HL-60/S4 (cell line): ENCODE results near the gene KCTD17.

Source experiments
- in situ Hi-C: fragments of 300-500 bp; cut with MboI; formaldehyde crosslinking; loops from 2 replicates; pipeline ENCODE4 v1.14.3; 2022; ENCODE audit warnings: low sequenced_read_pairs

The KCTD17 gene

GRCh38 chr22:37051391-37052385, at the start of gene KCTD17:
Gene KCTD17, plus strand, starts transcription at chr22:37051742. Its CDS starts 19 bp downstream, at chr22:37051761.
- in situ Hi-C loops, result no loop called here

GRCh38 chr22:37001826-37002225, 49.7 kb upstream of the KCTD17 start:
- in situ Hi-C loops, result loop anchor here (25.0 kb wide), 1 partner anchor 465 kb away; the partner anchor contains the start of gene EIF3D

- in situ Hi-C loops, result loop anchor here (25.0 kb wide), 1 partner anchor 465 kb away; the partner anchor contains the start of gene EIF3D
These were observed 48.9 kb upstream of the KCTD17 start for GRCh38 chr22:37002633-37003032.

GRCh38 chr22:37007651-37008050, 43.9 kb upstream of the KCTD17 start:
- in situ Hi-C loops, result loop anchor here (25.0 kb wide), 1 partner anchor 470 kb away; the partner anchor contains the start of gene EIF3D

GRCh38 chr22:37008365-37008764, 43.2 kb upstream of the KCTD17 start:
- in situ Hi-C loops, result loop anchor here (25.0 kb wide), 1 partner anchor 471 kb away; the partner anchor contains the start of gene EIF3D

- in situ Hi-C loops, result loop anchor here (25.0 kb wide), 1 partner anchor 472 kb away; the partner anchor contains the start of gene EIF3D
These were observed 42.1 kb upstream of the KCTD17 start for GRCh38 chr22:37009490-37009889.

- in situ Hi-C loops, result loop anchor here (25.0 kb wide), 1 partner anchor 473 kb away; the partner anchor contains the start of gene EIF3D
These were observed 41.4 kb upstream of the KCTD17 start for GRCh38 chr22:37010174-37010573.

GRCh38 chr22:37010976-37011375, 40.6 kb upstream of the KCTD17 start:
- in situ Hi-C loops, result loop anchor here (25.0 kb wide), 1 partner anchor 474 kb away; the partner anchor contains the start of gene EIF3D

- in situ Hi-C loops, result loop anchor here (25.0 kb wide), 1 partner anchor 474 kb away; the partner anchor contains the start of gene EIF3D
These were observed 40.1 kb upstream of the KCTD17 start for GRCh38 chr22:37011472-37011871.

GRCh38 chr22:37012262-37012904, 39.2 kb upstream of the KCTD17 start:
- in situ Hi-C loops, result loop anchor here (25.0 kb wide), 1 partner anchor 475 kb away; the partner anchor contains the start of gene EIF3D

GRCh38 chr22:37012956-37013355, 38.6 kb upstream of the KCTD17 start:
- in situ Hi-C loops, result loop anchor here (25.0 kb wide), 1 partner anchor 476 kb away; the partner anchor contains the start of gene EIF3D

- in situ Hi-C loops, result loop anchor here (25.0 kb wide), 1 partner anchor 477 kb away; the partner anchor contains the start of gene EIF3D
These were observed 37.1 kb upstream of the KCTD17 start for GRCh38 chr22:37014415-37014806.

GRCh38 chr22:37014835-37015586, 36.5 kb upstream of the KCTD17 start:
- in situ Hi-C loops, result loop anchor here (25.0 kb wide), 1 partner anchor 478 kb away; the partner anchor contains the start of gene EIF3D

GRCh38 chr22:37015587-37015878, 36.0 kb upstream of the KCTD17 start:
- in situ Hi-C loops, result loop anchor here (25.0 kb wide), 1 partner anchor 478 kb away; the partner anchor contains the start of gene EIF3D

GRCh38 chr22:37016134-37016910, 35.2 kb upstream of the KCTD17 start:
- in situ Hi-C loops, result loop anchor here (25.0 kb wide), 1 partner anchor 479 kb away; the partner anchor contains the start of gene EIF3D

GRCh38 chr22:37017356-37017755, 34.2 kb upstream of the KCTD17 start:
- in situ Hi-C loops, result loop anchor here (25.0 kb wide), 1 partner anchor 480 kb away; the partner anchor contains the start of gene EIF3D

- in situ Hi-C loops, result loop anchor here (25.0 kb wide), 1 partner anchor 481 kb away; the partner anchor contains the start of gene EIF3D
These were observed 33.3 kb upstream of the KCTD17 start for GRCh38 chr22:37018086-37018814.

GRCh38 chr22:37018815-37019308, 32.7 kb upstream of the KCTD17 start:
- in situ Hi-C loops, result loop anchor here (25.0 kb wide), 1 partner anchor 482 kb away; the partner anchor contains the start of gene EIF3D
